K562 (cell line): ENCODE measurements around the gene TKT. TPM values are rescaled to one million over a fixed set of nuclear protein-coding genes. Genes with fewer than 3 reads are reported as not detected.

Experiments
- CREB1 ChIP-seq, 2 experiments: sonication (generic) in 1 of 2; formaldehyde crosslinking in 1 of 2; IDR thresholded peaks; 2 replicates each; pipeline versions ENCODE4 v1.6.1 to v1.8.0; 2012 to 2022; ENCODE audit warnings: inconsistent platforms in 1 of 2, mild to moderate bottlenecking in 1 of 2, missing genetic modification reagents in 1 of 2, moderate library complexity in 1 of 2
- FOXA1 ChIP-seq: fragments of 450-650 bp; IDR thresholded peaks from 2 replicates; pipeline ENCODE4 v1.6.1; 2016; ENCODE audit warnings: mild to moderate bottlenecking, borderline replicate concordance
- HDAC2 ChIP-seq: fragments of 450-650 bp; IDR thresholded peaks from 2 replicates; pipeline ENCODE4 v1.6.1; 2016; ENCODE audit warnings: mild to moderate bottlenecking
- KAT2B ChIP-seq: IDR thresholded peaks from one replicate; pipeline ENCODE4 v1.6.1; 2012; ENCODE audit warnings: low read depth, mild to moderate bottlenecking, control low read depth, inconsistent platforms, low read length, moderate library complexity
- NUFIP1 ChIP-seq: fragments of 450-650 bp; IDR thresholded peaks from 2 replicates; pipeline ENCODE4 v1.6.1; 2018; ENCODE audit not compliant: partially characterized antibody
- PPARD ChIP-seq: fragments of 250-450 bp; sonication (Bioruptor Pico); IDR thresholded peaks from 2 replicates; pipeline ENCODE4 v1.8.0; 2022; ENCODE audit warnings: inconsistent platforms, mild to moderate bottlenecking, moderate library complexity
- RBBP5 ChIP-seq: fragments of 200-600 bp; sonication (generic); IDR thresholded peaks from 2 replicates; pipeline ENCODE4 v1.6.1; 2012; ENCODE audit warnings: borderline replicate concordance, mild to moderate bottlenecking, low read length, control low read depth, inconsistent platforms; ENCODE audit not compliant: insufficient read depth, poor library complexity, severe bottlenecking
- SREBF1 ChIP-seq: fragments of 150-350 bp; IDR thresholded peaks from 2 replicates; pipeline ENCODE4 v1.6.1; 2014; ENCODE audit warnings: antibody characterized with exemption, low read depth, low read length, borderline replicate concordance
- ZBTB40 ChIP-seq, 2 experiments: fragments of 450-650 bp in 1 of 2; sonication (generic) in 1 of 2; formaldehyde crosslinking in 1 of 2; IDR thresholded peaks; 2 replicates each; pipeline versions ENCODE4 v1.7.1 to v1.9.0; 2016 to 2022; ENCODE audit warnings: inconsistent platforms in 1 of 2, mild to moderate bottlenecking in 1 of 2, missing genetic modification reagents in 1 of 2
- ZBTB5 ChIP-seq: fragments of 450-650 bp; IDR thresholded peaks from 2 replicates; pipeline ENCODE4 v1.6.1; 2017; ENCODE audit warnings: antibody characterized with exemption
- ZNF134 ChIP-seq: fragments of 250-450 bp; sonication (Bioruptor Pico); conservative IDR thresholded peaks from 2 replicates; pipeline ENCODE4 v1.4.0; 2020
- ZNF184 ChIP-seq: sonication (generic); formaldehyde crosslinking; IDR thresholded peaks from 2 replicates; pipeline ENCODE4 v1.5.0; 2020; ENCODE audit warnings: missing genetic modification reagents
- ZNF3 ChIP-seq: fragments of 250-450 bp; sonication (Bioruptor Pico); IDR thresholded peaks from 2 replicates; pipeline ENCODE4 v1.5.0; 2021; ENCODE audit warnings: mild to moderate bottlenecking, moderate library complexity
- ZNF507 ChIP-seq: conservative IDR thresholded peaks from 2 replicates; pipeline ENCODE4 v1.6.1; 2017; ENCODE audit warnings: missing genetic modification characterization, missing compliant biosample characterization
- polyA plus RNA-seq, 8 experiments: library from polyadenylated mRNA; depleted of rRNA in 4 of 8; stranded (reverse) in 5 of 8; unstranded in 3 of 8; fragments of >200 nt; fragmentation: Nextera tagmentation in 2 of 8; fragmentation: Illumina TruSeq in 1 of 8; extraction: Ambion mirVana in 2 of 8; extraction: Trizol in 1 of 8; gene quantifications; 2 replicates each; pipeline versions ENCODE4 v1.2.1 to v1.2.3, GENCODE V29; 2011 to 2014; ENCODE audit warnings: inconsistent platforms in 1 of 8, missing spikeins in 1 of 8
- total RNA-seq, 7 experiments: library from RNA; depleted of rRNA in 6 of 7; stranded (reverse); fragments of >200 nt in 6 of 7; fragmentation: Illumina TruSeq in 2 of 7; extraction: Trizol in 2 of 7; gene quantifications; 2 replicates each; pipeline versions ENCODE4 v1.2.1 to v1.2.3, GENCODE V29; 2011 to 2021; ENCODE audit warnings: low replicate concordance in 1 of 7

Gene TKT
- total and polyA plus RNA-seq, 9 of the 15 experiments (the other 6 are each of a cell fraction or from before 2014, with no cell fraction given) = 58.1 to 401 (median 187) TPM

- TF ChIP-seq ZBTB40 (IDR thresholded peaks at IDR 0.05) (no peak), ZBTB40 (CRISPR knock-in tag; IDR thresholded peaks at IDR 0.05) (no peak), HDAC2 (no peak), ZNF507 (no peak), NUFIP1 (no peak), PPARD (CRISPR knock-in tag) (no peak), ZNF134 (0 out of 2 replicates have a peak, but pooled peaks have one; percentile 15), ZBTB5 (no peak), CREB1 (IDR thresholded peaks at IDR 0.05) (no peak), CREB1 (CRISPR knock-in tag; IDR thresholded peaks at IDR 0.05) (no peak), ZNF3 (no peak), ZNF184 (no peak), KAT2B (no peak), RBBP5 (no peak), FOXA1 (no peak), SREBF1 (no peak)
Observed at GRCh38 chr3:53236112-53236841, 19.5 kb downstream of the TKT start (continued).
